CD4-positive, alpha-beta T cell (primary cell): ENCODE results near the gene EHD3. TPM values are rescaled to one million over a fixed set of nuclear protein-coding genes. Genes with fewer than 3 reads are reported as not detected.

Experiments
- ATAC-seq: fragments of 200-7000 bp; cut with Tn5 transposase; one replicate; pipeline ENCODE4 v1.10.0; 2022; ENCODE audit warnings: mild to moderate bottlenecking; ENCODE audit not compliant: poor library complexity
- CTCF ChIA-PET: fragments of 350-600 bp; sonication (Branson Sonifier 250); formaldehyde crosslinking; loops from one replicate; lab custom pipeline; 2021; ENCODE audit warnings: antibody characterized with exemption, inconsistent platforms; lab: Charles Lee
- POLR2A ChIA-PET: fragments of 350-600 bp; sonication (Branson Sonifier 250); formaldehyde crosslinking; loops from one replicate; lab custom pipeline; 2021; ENCODE audit warnings: antibody characterized with exemption, inconsistent platforms; lab: Charles Lee
- DNase-seq, 14 experiments: peaks; one replicate each; pipeline ENCODE4 v3.0.0-alpha.2; 2013 to 2020; ENCODE audit warnings: mixed read lengths in 2 of 14
- H3K27ac ChIP-seq, 2 donors: one replicate each; pipeline versions ENCODE4 v1.5.1 to v1.7.0; 2013; ENCODE audit warnings: low read length in 2 of 2, low read depth in 1 of 2, mild to moderate bottlenecking in 1 of 2
- H3K27me3 ChIP-seq, 2 experiments: 1 replicate in 1 of 2; 2 replicates in 1 of 2; pipeline versions ENCODE4 v1.6.1 to v1.7.0; 2013; ENCODE audit warnings: low read length in 2 of 2, control low read depth in 1 of 2, mild to moderate bottlenecking in 1 of 2, moderate library complexity in 1 of 2; ENCODE audit not compliant: insufficient read depth in 2 of 2, control insufficient read depth in 1 of 2
- H3K36me3 ChIP-seq: one replicate; pipeline ENCODE4 v1.6.1; 2013; ENCODE audit warnings: low read length, control low read depth; ENCODE audit not compliant: insufficient read depth
- H3K4me1 ChIP-seq: one replicate; pipeline ENCODE4 v1.6.1; 2013; ENCODE audit warnings: low read length, control low read depth; ENCODE audit not compliant: insufficient read depth
- H3K4me3 ChIP-seq: one replicate; pipeline ENCODE4 v1.5.1; 2013; ENCODE audit warnings: mild to moderate bottlenecking, low read length, moderate library complexity
- H3K9me3 ChIP-seq, 2 experiments: 1 replicate in 1 of 2; 2 replicates in 1 of 2; pipeline versions ENCODE4 v1.6.1 to v1.7.0; 2013; ENCODE audit warnings: low read length in 2 of 2, mild to moderate bottlenecking in 2 of 2, control low read depth in 1 of 2, moderate library complexity in 1 of 2; ENCODE audit not compliant: control insufficient read depth in 1 of 2, insufficient read depth in 1 of 2
- H3K27ac Mint-ChIP-seq: one replicate; pipeline ENCODE4 v1.8.0; 2020; ENCODE audit warnings: mixed read lengths
- H3K27me3 Mint-ChIP-seq: one replicate; pipeline ENCODE4 v1.8.0; 2021; ENCODE audit warnings: mixed read lengths
- H3K36me3 Mint-ChIP-seq: one replicate; pipeline ENCODE4 v1.8.0; 2021; ENCODE audit warnings: low read depth, mixed read lengths
- H3K4me1 Mint-ChIP-seq: one replicate; pipeline ENCODE4 v1.8.0; 2021; ENCODE audit warnings: low read depth, mixed read lengths
- H3K4me3 Mint-ChIP-seq: one replicate; pipeline ENCODE4 v1.8.0; 2020; ENCODE audit warnings: mild to moderate bottlenecking, mixed read lengths
- H3K9me3 Mint-ChIP-seq: one replicate; pipeline ENCODE4 v1.8.0; 2020; ENCODE audit warnings: mixed read lengths
- CTCF ChIP-seq: fragments of 200-600 bp; IDR thresholded peaks from one replicate; pipeline ENCODE4 v1.8.0; 2022; ENCODE audit warnings: antibody characterized with exemption, mild to moderate bottlenecking
- intact Hi-C, 2 experiments: fragments of 100-400 bp; cut with DNase I in 1 of 2; cut with micrococcal nuclease in 1 of 2; formaldehyde crosslinking; loops; one replicate each; pipeline versions ENCODE4 v1.15.1 to v1.9.0; 2023 to 2025; cut with DNase I, micrococcal nuclease
- total RNA-seq, 174 experiments: library from RNA in 2 of 174; stranded (reverse) in 2 of 174; gene quantifications; one replicate each; pipeline ENCODE4 v1.2.3 and lab custom pipeline; 2021 to 2026

The EHD3 gene
- total RNA-seq, 2 experiments from 2014 or later = 1.4 to 1.7 TPM

DNA sequence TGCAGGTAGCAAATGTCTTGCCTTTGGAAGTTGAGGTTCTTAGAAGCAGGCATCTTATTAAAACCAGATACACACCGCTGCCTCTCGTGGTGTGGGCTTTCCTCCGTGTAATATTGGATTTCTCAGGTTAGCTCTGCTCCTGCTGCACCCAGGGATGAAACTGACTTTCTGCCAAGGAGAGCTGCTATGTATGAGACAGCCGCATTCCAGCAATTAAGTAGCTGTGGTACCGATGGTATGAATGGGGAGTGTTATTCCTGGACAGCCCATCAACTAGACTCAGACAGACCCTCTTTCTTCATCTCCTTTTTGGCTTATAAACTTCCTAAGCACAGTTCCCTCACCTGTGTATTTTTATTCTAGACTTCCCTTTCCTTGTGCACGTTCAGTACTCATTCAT is 6.8 kb upstream of the EHD3 start:
- intact Hi-C loops = no loop called here
- no peaks in the 10 kb centered on the region for H3K9me3 Mint-ChIP-seq
- no peak overlapping the region for H3K27ac ChIP-seq
- CTCF ChIA-PET = no interaction called here
- H3K36me3 ChIP-seq = no peaks in the 10 kb centered on the region
- no peaks in the 10 kb centered on the region for H3K4me1 Mint-ChIP-seq
- no peak overlapping the region for H3K4me3 Mint-ChIP-seq
- no peaks in the 10 kb centered on the region for H3K9me3 ChIP-seq
- H3K4me3 ChIP-seq = no peak overlapping the region
- no peaks in the 10 kb centered on the region for H3K27me3 ChIP-seq
- H3K27ac Mint-ChIP-seq = no peak overlapping the region
- ATAC-seq (no peak), DNase-seq (no peak)
- no peak for TF ChIP-seq CTCF
- POLR2A ChIA-PET = no interaction called here
- H3K4me1 ChIP-seq = no peaks in the 10 kb centered on the region
- no peaks in the 10 kb centered on the region for H3K36me3 Mint-ChIP-seq
- peaks cover 31% of the 10 kb centered on the region for H3K27me3 Mint-ChIP-seq

DNA sequence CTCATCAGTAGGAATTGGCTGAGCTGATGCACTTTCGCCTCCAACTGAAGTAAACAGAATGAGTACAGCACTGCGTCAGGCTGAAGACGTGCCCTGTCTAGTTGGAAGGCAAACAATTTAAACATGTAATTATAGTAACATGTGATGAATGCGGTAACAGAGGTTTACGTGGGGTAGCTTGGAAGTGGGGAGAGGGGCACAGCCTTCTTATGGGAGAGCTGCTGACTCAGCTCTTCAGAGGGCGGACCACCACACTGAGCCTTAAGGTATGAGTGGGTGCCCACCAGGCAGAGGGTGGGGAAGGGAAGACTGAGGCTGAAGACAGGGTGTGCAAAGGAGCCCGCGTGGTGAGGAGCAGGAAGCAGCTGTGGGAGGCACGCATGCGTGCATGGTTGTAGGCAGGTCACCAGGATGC is 6.2 kb upstream of the EHD3 start:
- H3K27ac ChIP-seq = no peak overlapping the region
- no peak overlapping the region for H3K4me3 ChIP-seq
- no peaks in the 10 kb centered on the region for H3K36me3 ChIP-seq
- ChIA-PET POLR2A (no interaction called here), CTCF (no interaction called here)
- no peaks in the 10 kb centered on the region for H3K27me3 ChIP-seq
- Mint-ChIP-seq H3K27ac (no peak overlapping the region), H3K27me3 (peaks cover 31% of the 10 kb centered on the region), H3K36me3 (no peaks in the 10 kb centered on the region), H3K9me3 (no peaks in the 10 kb centered on the region), H3K4me1 (peaks cover 6% of the 10 kb centered on the region), H3K4me3 (no peak overlapping the region)
- no peaks in the 10 kb centered on the region for H3K4me1 ChIP-seq
- no peaks in the 10 kb centered on the region for H3K9me3 ChIP-seq
- no peak for TF ChIP-seq CTCF
- ATAC-seq = no peak
- no peak for DNase-seq
- intact Hi-C loops = no loop called here

DNA sequence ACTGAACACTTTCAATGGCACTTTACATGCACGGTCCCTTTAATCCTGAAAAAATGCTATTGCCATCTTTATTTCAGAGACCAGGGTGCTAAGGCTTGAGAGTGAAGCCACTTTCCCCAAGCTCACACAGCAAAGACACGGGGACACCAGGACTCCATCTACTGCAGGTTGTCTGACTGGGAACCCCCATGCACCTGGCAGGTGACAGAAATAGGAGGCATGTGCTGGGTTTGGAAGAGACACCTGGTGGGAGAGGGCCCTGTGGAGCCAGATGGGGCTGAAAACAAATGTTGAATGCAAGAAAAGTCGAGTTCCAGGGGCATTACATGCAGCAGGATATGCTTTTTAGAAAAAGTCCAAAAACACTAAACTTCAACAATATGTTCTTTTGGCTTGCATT is 5.2 kb upstream of the EHD3 start:
- H3K4me1 Mint-ChIP-seq = peaks cover 16% of the 10 kb centered on the region
- DNase-seq (no peak), ATAC-seq (no peak)
- Histone ChIP-seq H3K27ac (no peak overlapping the region), H3K4me3 (no peak overlapping the region), H3K4me1 (peaks cover 6% of the 10 kb centered on the region), H3K9me3 (no peaks in the 10 kb centered on the region), H3K27me3 (no peaks in the 10 kb centered on the region), H3K36me3 (no peaks in the 10 kb centered on the region)
- intact Hi-C loops = no loop called here
- H3K4me3 Mint-ChIP-seq = no peak overlapping the region
- no peak overlapping the region for H3K27ac Mint-ChIP-seq
- CTCF ChIA-PET = no interaction called here
- H3K36me3 Mint-ChIP-seq = no peaks in the 10 kb centered on the region
- POLR2A ChIA-PET = no interaction called here
- peaks cover 30% of the 10 kb centered on the region for H3K27me3 Mint-ChIP-seq
- no peak for TF ChIP-seq CTCF
- no peaks in the 10 kb centered on the region for H3K9me3 Mint-ChIP-seq
